Pancreas (tissue), 10 donors: ENCODE results near the gene TRPC4AP. TPM values are rescaled to one million over a fixed set of nuclear protein-coding genes. Genes with fewer than 3 reads are reported as not detected.
A peak's percentile ranks its signal among the peaks of the same experiment; 100 is the strongest.

Experiments used
- ATAC-seq, 4 donors: fragments of 200-7000 bp; cut with Tn5 transposase; one replicate each; pipeline versions ENCODE4 v1.8.0 to v1.9.1; 2020; ENCODE audit warnings: mild to moderate bottlenecking in 4 of 4, moderate library complexity in 4 of 4
- DNase-seq, 6 donors: peaks; one replicate each; pipeline ENCODE4 v3.0.0-alpha.2; 2020
- FAIRE-seq: peaks from 2 replicates; lab custom pipeline; 2012; peaks lifted over from hg19 to GRCh38; lab: Jason Lieb, UNC
- H3K27ac ChIP-seq, 4 donors: fragments of 200-600 bp; sonication (generic); 1 replicate in 3 of 4; 2 replicates in 1 of 4; pipeline versions ENCODE4 v1.5.0 to v1.8.0; 2020
- H3K27me3 ChIP-seq, 4 donors: fragments of 200-600 bp; one replicate each; pipeline ENCODE4 v1.8.0; 2021
- H3K36me3 ChIP-seq, 3 donors: fragments of 200-600 bp; sonication (generic) in 1 of 3; one replicate each; pipeline versions ENCODE4 v1.5.0 to v1.8.0; 2020 to 2021
- H3K4me1 ChIP-seq, 3 donors: fragments of 200-600 bp; one replicate each; pipeline ENCODE4 v1.8.0; 2021
- H3K4me3 ChIP-seq, 4 donors: fragments of 200-600 bp; sonication (generic) in 2 of 4; one replicate each; pipeline versions ENCODE4 v1.5.0 to v1.8.0; 2020 to 2021
- H3K9me3 ChIP-seq, 4 donors: fragments of 200-600 bp; one replicate each; pipeline ENCODE4 v1.8.0; 2021
- CTCF ChIP-seq, 4 donors: fragments of 200-600 bp; sonication (generic) in 3 of 4; IDR thresholded peaks; one replicate each; pipeline versions ENCODE4 v1.5.0 to v1.8.0; 2021; ENCODE audit warnings: antibody characterized with exemption in 4 of 4
- WGBS, 2 donors: extraction: QIAGEN DNeasy Blood & Tissue Kit; methylation state at CpG; one replicate each; pipeline ENCODE4 v1.1.7; 2013; 5-methylcytosine and 5-hydroxymethylcytosine counted together
- intact Hi-C, 3 donors: fragments of 100-400 bp; cut with DNase I; formaldehyde crosslinking; loops; one replicate each; pipeline versions ENCODE4 v1.11.1 to v1.14.2; 2022
- polyA plus RNA-seq, 2 donors: library from polyadenylated mRNA; stranded (reverse); fragments of 200-250 nt; gene quantifications; one replicate each; pipeline ENCODE4 v1.2.3, GENCODE V29; 2013
- total RNA-seq, 6 donors: library from RNA; stranded (reverse); fragmentation: NEBNext Ultra II Directional in 4 of 6; extraction: Animal tissue kit (Norgen Biotek cat#: 25700) in 4 of 6; gene quantifications; one replicate each; pipeline versions ENCODE4 v1.2.1 to v1.2.4, GENCODE V29; 2021 to 2023
- donor health status: healthy with polysubstance abuse.
- donor health status: DM: no; HTN: no; CAD: no; lungs with moderate emphysema.
- donor health status: DM: no; HTN: no; CAD: no.
- donor health status: control.
- donor health status: control.
- donor health status: Bipolar disorder and iron deficiency.
- donor health status: DM: yes; HTN: yes; CAD: no.
- donor health status: DM: no; HTN: no; CAD: no.
- donor health status: DM: no; HTN: no; CAD: no.
- donor health status: DM: yes; HTN: yes; CAD: no.

Gene TRPC4AP
- total and polyA plus RNA-seq, 8 donors, result 30.7 to 43.1 (median 34.0) TPM

DNA sequence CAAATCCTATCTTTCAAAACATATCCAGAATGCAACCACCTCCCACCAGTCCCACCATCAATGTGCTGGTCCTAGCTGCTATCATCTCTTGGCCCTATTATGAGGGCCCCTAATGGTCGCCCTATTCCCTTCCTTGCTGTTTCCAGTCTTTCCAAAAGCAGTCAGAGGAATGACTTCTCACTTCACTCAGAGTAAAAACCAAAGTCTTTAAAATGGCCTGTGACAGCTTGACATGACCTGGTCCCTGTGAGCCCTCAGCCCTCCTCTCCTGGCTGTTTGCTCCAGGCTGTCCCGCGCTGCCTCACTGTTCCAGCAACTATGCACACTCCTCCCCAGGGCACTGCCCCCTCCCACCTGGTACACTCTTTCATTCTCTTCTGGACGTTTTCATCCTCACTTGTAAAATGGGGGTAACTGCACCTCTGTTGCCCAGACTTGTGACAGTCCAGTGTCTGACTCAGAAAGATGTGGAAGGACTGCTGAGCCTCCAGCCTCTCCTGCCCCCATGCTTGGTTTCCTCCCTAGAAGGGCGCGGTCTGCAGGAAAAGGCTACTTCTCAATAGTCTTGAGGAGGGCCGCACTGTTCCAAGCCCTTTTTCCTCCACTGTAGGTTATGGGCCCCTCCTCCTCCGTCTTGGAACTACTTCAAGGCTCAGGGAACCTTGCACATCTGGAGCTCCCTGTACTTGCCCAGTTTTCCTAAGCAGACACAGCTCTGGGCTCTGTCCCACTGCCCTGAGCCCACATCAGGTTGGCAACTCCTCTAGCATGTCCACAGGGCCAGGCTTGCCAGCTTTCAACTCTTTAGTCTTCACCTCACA lies 72.3 kb downstream of the TRPC4AP start:
- DNase-seq (peak in 2 of 6 donors; percentile 55 to 63), FAIRE-seq (no peak), ATAC-seq (peak; percentile 30 to 71 (median 51))
- intact Hi-C loops, result no loop called here
- peaks cover 0 to 40% (median 3%) of the 10 kb centered on the region in 3 donors for H3K36me3 ChIP-seq
- H3K4me1 ChIP-seq, result no peaks in the 10 kb centered on the region
- no peak for TF ChIP-seq CTCF (IDR thresholded peaks at IDR 0.05)
- no peak overlapping the region for H3K4me3 ChIP-seq
- no peaks in the 10 kb centered on the region for H3K27me3 ChIP-seq
- H3K9me3 ChIP-seq, result no peaks in the 10 kb centered on the region
- no peak overlapping the region for H3K27ac ChIP-seq
- 69 to 77% methylated on average over 8 of the region's 8 CpGs for WGBS, 2 donors

- H3K4me1 ChIP-seq, result no peaks in the 10 kb centered on the region
- no peak overlapping the region for H3K4me3 ChIP-seq
- no peak overlapping the region for H3K27ac ChIP-seq
- intact Hi-C loops, result no loop called here
- 84 to 89% methylated on average over 11 of the region's 11 CpGs for WGBS, 2 donors
- no peak for TF ChIP-seq CTCF (IDR thresholded peaks at IDR 0.05)
- DNase-seq (no peak), ATAC-seq (no peak), FAIRE-seq (no peak)
- H3K9me3 ChIP-seq, result no peaks in the 10 kb centered on the region
- peaks cover 0 to 48% (median 5%) of the 10 kb centered on the region in 3 donors for H3K36me3 ChIP-seq
- H3K27me3 ChIP-seq, result no peaks in the 10 kb centered on the region
Measured at GRCh38 chr20:35018590-35019371, 73.8 kb downstream of the TRPC4AP start.

DNA sequence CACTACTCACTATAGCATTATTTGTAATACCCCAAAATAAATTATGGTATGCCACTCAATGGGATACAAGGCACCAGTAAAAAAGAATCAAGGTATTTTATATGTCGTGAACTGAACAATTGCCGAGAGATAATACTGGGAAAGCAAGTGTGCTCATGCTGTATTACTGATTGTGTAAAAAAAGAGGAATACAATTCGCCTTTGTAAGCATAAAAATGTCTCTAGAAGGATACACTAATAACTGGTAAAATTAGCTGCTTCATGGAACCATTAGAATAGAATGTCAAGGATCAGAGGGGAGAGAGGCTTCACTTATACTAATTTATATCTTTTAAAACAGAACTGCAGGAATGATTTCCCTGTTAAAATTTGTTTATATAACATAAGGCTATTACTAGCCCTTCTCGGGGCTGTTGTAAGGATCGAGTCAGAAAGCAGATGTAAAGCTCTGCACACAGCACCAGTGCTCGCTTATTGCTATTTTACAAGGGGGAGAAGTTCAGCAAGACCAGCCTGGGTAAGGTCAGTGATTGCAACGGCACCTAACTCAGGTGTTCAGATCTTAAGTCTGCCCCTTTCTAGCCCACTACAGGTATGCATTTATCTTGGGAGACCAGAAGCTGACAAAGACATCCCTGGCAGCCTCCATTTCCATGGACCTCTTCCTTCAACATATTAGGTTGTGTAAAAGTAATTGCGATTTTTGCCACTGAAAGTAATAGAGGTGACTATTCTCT lies 75.3 kb downstream of the TRPC4AP start:
- TF ChIP-seq CTCF (IDR thresholded peaks at IDR 0.05), result no peak
- 88 to 93% methylated on average over 8 of the region's 8 CpGs for WGBS, 2 donors
- intact Hi-C loops, result no loop called here
- Histone ChIP-seq H3K4me1 (no peaks in the 10 kb centered on the region), H3K4me3 (no peak overlapping the region), H3K27me3 (no peaks in the 10 kb centered on the region), H3K27ac (no peak overlapping the region), H3K36me3 (peaks cover 0 to 58% (median 5%) of the 10 kb centered on the region in 3 donors), H3K9me3 (no peaks in the 10 kb centered on the region)
- no peak for ATAC-seq
- no peak for DNase-seq
- no peak for FAIRE-seq

DNA sequence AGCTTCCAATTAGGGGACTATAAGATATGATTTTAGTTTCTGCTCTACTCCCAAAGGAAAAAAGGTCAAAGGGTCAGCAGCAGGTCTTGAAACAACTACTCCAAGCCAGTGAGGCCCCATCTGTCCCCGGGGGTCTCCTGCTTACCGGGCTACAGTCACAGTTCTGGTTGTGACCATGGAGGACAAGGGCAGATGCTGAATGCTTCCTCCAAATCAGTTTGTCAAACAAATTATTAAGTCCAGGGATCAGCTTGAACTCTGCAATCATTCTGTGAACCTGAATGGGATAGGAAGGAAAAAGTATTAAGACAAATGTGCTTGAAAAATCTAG lies 76.8 kb downstream of the TRPC4AP start:
- H3K4me3 ChIP-seq, result no peak overlapping the region
- TF ChIP-seq CTCF (IDR thresholded peaks at IDR 0.05), result no peak
- no peak for ATAC-seq
- H3K9me3 ChIP-seq, result no peaks in the 10 kb centered on the region
- no peak for FAIRE-seq
- H3K36me3 ChIP-seq, result peaks cover 0 to 59% (median 5%) of the 10 kb centered on the region in 3 donors
- intact Hi-C loops, result no loop called here
- no peaks in the 10 kb centered on the region for H3K4me1 ChIP-seq
- H3K27ac ChIP-seq, result no peak overlapping the region
- DNase-seq, result no peak
- H3K27me3 ChIP-seq, result no peaks in the 10 kb centered on the region
- 87 to 92% methylated on average over 2 of the region's 2 CpGs for WGBS, 2 donors
